Body of pancreas (tissue), 4 donors: ENCODE data around the gene ZXDC. TPM values are rescaled to one million over a fixed set of nuclear protein-coding genes. Genes with fewer than 3 reads are reported as not detected.

Experiments
- ATAC-seq: fragments of 150-250 bp; one replicate; pipeline ENCODE4 v1.9.1; 2016
- DNase-seq, 4 donors: peaks; one replicate each; pipeline ENCODE4 v3.0.0-alpha.2; 2019
- H3K27ac ChIP-seq, 4 donors: fragments of 200-600 bp; sonication (generic); 1 replicate in 3 of 4; 2 replicates in 1 of 4; pipeline versions ENCODE4 v1.5.1 to v1.6.1; 2016 to 2019; ENCODE audit warnings: mild to moderate bottlenecking in 1 of 4, mixed read lengths in 1 of 4, moderate library complexity in 1 of 4
- H3K27me3 ChIP-seq, 2 donors: fragments of 200-600 bp; sonication (generic); one replicate each; pipeline ENCODE4 v1.6.0; 2016; ENCODE audit warnings: mild to moderate bottlenecking in 1 of 2
- H3K36me3 ChIP-seq, 2 donors: fragments of 200-600 bp; sonication (generic); replicated peaks in 1 of 2; 2 replicates each; pipeline ENCODE4 v1.5.1; 2016; ENCODE audit warnings: low read depth in 2 of 2; ENCODE audit not compliant: insufficient read depth in 1 of 2
- H3K4me1 ChIP-seq: fragments of 200-600 bp; sonication (generic); one replicate; pipeline ENCODE4 v1.6.0; 2016
- H3K4me3 ChIP-seq, 2 donors: fragments of 200-600 bp; sonication (generic); 1 replicate in 1 of 2; 2 replicates in 1 of 2; pipeline ENCODE4 v1.5.1; 2016 to 2019
- H3K9me3 ChIP-seq, 3 donors: fragments of 200-600 bp; sonication (generic); 1 replicate in 2 of 3; 2 replicates in 1 of 3; pipeline ENCODE4 v1.5.1; 2016
- POLR2A ChIP-seq, 3 donors: fragments of 450-650 bp; IDR thresholded peaks; one replicate each; pipeline ENCODE4 v1.6.1; 2016; ENCODE audit warnings: antibody characterized with exemption in 3 of 3, mild to moderate bottlenecking in 2 of 3
- whole genome bisulfite sequencing, 2 donors: methylation state at CpG; one replicate each; pipeline ENCODE4 v1.1.5; 2017; 5-methylcytosine and 5-hydroxymethylcytosine counted together
- intact Hi-C: fragments of 100-400 bp; cut with DNase I; formaldehyde crosslinking; loops from one replicate; pipeline ENCODE4 v1.15.1; 2023
- total RNA-seq, 2 donors: library from RNA; depleted of rRNA; stranded (reverse); fragments of >200 nt; gene quantifications; one replicate each; pipeline ENCODE4 v1.1.0, GENCODE V29; 2016
- TF ChIP-seq, protein P1 (sequence below), 7 experiments: fragments of 450-650 bp in 4 of 7; fragments of 200-600 bp in 3 of 7; sonication (generic) in 3 of 7; IDR thresholded peaks; one replicate each; pipeline ENCODE4 v1.5.1; 2016 to 2019; ENCODE audit warnings: antibody characterized with exemption in 7 of 7

Gene ZXDC
- total RNA-seq, 2 donors from 2014 or later = 33.9 to 39.4 TPM

DNA sequence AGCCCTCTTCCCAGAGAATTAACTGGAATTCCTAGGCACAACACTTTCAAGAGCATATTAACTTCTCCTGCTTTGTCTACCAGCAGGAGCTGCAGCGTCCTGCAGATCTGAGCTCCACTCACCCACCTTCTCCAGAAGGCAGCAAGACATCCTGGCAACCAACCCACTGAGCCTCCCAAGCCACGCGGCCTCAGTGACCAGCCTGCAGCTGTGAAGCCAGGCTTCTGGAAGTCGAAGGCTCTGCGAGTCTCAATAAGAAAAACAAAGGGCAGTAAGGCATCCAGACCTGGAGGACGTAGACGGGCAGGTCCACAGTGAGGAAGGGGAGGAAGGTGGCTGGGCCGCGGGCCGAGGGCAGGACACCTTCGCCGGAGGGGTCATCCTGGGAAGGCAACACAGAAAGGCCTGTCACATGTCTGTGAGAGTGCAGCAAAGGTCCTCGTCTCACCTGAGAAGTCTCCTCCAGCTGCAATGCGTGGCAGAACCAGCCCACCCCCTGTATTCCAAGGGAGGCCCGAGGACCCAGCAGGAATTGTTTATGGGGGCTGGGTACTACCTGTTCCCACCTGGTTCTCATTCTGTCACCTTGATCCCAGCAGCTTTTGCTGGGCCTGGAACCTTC, 36.2 kb downstream of the ZXDC start:
- Histone ChIP-seq H3K4me1 (no peaks in the 10 kb centered on the region), H3K27ac (no peak overlapping the region), H3K9me3 (no peaks in the 10 kb centered on the region), H3K27me3 (no peaks in the 10 kb centered on the region), H3K4me3 (no peak overlapping the region), H3K36me3 (peaks cover 0 to 12% of the 10 kb centered on the region in 2 donors)
- ATAC-seq (no peak), DNase-seq (peak in 1 of 4 donors; percentile 8)
- 89 to 91% methylated on average over 14 to 15 of the region's 15 CpGs for WGBS, 2 donors
- intact Hi-C loops = no loop called here
- TF ChIP-seq POLR2A (IDR thresholded peaks at IDR 0.05) = no peak
- TF ChIP-seq, protein P1, sequence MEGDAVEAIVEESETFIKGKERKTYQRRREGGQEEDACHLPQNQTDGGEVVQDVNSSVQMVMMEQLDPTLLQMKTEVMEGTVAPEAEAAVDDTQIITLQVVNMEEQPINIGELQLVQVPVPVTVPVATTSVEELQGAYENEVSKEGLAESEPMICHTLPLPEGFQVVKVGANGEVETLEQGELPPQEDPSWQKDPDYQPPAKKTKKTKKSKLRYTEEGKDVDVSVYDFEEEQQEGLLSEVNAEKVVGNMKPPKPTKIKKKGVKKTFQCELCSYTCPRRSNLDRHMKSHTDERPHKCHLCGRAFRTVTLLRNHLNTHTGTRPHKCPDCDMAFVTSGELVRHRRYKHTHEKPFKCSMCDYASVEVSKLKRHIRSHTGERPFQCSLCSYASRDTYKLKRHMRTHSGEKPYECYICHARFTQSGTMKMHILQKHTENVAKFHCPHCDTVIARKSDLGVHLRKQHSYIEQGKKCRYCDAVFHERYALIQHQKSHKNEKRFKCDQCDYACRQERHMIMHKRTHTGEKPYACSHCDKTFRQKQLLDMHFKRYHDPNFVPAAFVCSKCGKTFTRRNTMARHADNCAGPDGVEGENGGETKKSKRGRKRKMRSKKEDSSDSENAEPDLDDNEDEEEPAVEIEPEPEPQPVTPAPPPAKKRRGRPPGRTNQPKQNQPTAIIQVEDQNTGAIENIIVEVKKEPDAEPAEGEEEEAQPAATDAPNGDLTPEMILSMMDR (IDR thresholded peaks at IDR 0.05) = no peak

DNA sequence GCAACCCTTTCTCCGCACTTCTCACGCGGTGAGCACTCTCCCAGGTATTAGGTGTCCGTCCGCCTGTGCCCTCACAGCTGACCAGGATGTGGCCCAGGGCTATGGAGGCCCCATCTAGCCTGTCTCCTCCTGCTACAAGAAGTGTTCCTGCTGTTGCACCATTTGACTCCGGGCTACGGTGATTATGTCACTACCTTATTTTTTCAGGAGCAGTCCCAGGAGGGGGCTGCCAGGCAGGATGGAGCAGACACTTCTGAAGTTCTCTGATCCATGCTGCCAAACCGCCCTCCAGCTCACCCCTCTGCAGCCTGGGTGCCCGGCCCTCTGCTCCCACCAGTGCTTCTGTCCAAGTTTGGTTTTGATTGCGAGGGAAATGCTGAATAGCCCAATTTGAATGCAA, 36.9 kb downstream of the ZXDC start:
- Histone ChIP-seq H3K36me3 (peaks cover 0 to 12% of the 10 kb centered on the region in 2 donors), H3K4me3 (no peak overlapping the region), H3K9me3 (no peaks in the 10 kb centered on the region), H3K4me1 (no peaks in the 10 kb centered on the region), H3K27me3 (no peaks in the 10 kb centered on the region), H3K27ac (no peak overlapping the region)
- TF ChIP-seq POLR2A (IDR thresholded peaks at IDR 0.05) = no peak
- TF ChIP-seq, protein P1 (IDR thresholded peaks at IDR 0.05) = no peak
- 96 to 97% methylated on average over 10 of the region's 10 CpGs for WGBS, 2 donors
- no peak for DNase-seq
- ATAC-seq = no peak
- intact Hi-C loops = no loop called here

DNA sequence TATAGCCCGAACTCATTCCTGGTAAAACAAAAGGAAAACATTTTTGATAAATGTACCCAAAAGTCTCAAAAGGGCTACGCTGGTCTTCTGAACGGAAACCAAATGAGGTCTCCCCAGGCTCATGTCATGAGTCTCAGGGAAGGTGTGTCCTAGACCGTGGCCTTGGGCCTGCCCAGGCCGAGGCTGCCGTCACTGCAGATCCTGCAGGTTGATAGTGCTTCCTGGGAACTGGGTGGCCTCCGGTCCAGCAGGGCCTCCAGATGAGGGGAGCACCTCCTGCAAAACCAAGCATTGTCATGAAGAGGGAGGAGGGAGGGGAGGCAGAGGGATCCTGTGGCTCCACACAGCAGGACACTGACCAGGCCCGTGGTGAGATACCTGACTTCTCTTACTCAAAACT, 37.5 kb downstream of the ZXDC start:
- DNase-seq (peak in 1 of 4 donors; percentile 4), ATAC-seq (no peak)
- no peak overlapping the region for H3K27ac ChIP-seq
- H3K4me3 ChIP-seq = no peak overlapping the region
- H3K4me1 ChIP-seq = no peaks in the 10 kb centered on the region
- intact Hi-C loops = no loop called here
- peaks cover 0 to 12% of the 10 kb centered on the region in 2 donors for H3K36me3 ChIP-seq
- 64 to 68% methylated on average over 8 of the region's 8 CpGs for WGBS, 2 donors
- no peak for TF ChIP-seq POLR2A (IDR thresholded peaks at IDR 0.05)
- TF ChIP-seq, protein P1 (IDR thresholded peaks at IDR 0.05) = no peak
- H3K9me3 ChIP-seq = no peaks in the 10 kb centered on the region
- no peaks in the 10 kb centered on the region for H3K27me3 ChIP-seq

DNA sequence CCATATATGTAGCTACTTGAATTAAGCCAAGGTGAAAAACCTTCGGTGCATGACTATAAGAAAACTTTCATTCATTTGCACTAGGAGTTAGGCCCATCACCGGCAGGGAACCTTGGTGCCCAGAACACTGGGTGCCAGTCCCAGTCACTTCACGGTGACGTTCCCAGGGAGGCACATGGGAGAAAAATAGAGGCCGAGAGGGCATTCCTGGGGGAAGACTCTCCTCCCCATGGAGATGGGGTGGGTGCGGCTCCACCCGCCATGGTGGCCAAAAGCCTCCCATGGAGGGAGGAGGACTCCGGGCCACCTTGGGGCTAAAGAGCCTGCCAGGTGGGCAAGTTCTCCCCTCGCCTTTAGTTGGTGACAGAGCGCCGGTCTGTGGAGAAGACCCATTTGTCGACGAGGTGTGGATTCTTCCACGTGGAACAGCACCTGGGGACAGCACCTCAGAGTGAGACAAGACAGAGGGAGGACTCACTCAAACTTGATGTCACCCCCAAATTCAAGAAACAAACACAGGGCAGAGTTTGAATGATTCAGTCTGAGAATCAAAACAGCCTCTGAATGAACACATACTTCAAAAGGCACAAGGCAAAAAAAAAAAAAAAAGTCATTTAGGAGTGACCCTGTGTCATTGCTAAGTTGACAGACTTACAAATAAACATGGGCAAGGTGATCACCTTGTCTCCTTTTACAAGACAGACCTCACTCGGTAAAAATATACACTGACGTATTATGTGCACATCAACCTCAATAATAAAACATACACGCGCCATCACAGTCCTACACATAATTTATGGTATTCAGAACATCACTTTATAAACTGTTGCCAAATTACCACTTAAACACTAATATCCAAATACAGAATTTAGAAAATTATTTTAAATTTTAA, 38.6 kb downstream of the ZXDC start:
- TF ChIP-seq, protein P1 (IDR thresholded peaks at IDR 0.05) = no peak
- no peak for TF ChIP-seq POLR2A (IDR thresholded peaks at IDR 0.05)
- Histone ChIP-seq H3K4me3 (no peak overlapping the region), H3K27ac (no peak overlapping the region), H3K9me3 (no peaks in the 10 kb centered on the region), H3K36me3 (peaks cover 0 to 12% of the 10 kb centered on the region in 2 donors), H3K4me1 (no peaks in the 10 kb centered on the region), H3K27me3 (no peaks in the 10 kb centered on the region)
- WGBS, 2 donors = 90 to 93% methylated on average over 18 of the region's 18 CpGs
- ATAC-seq (no peak), DNase-seq (no peak)
- intact Hi-C loops = no loop called here
